Anterior cingulate cortex (tissue), 58 donors: ENCODE measurements around the gene TUBGCP6.

Experiments
- DNase-seq, 58 donors: peaks; one replicate each; lab custom pipeline; 2025; lab: John Stamatoyannopoulos, UW

The TUBGCP6 gene

GRCh38 chr22:50186761-50187523 is 57.9 kb downstream of the TUBGCP6 start:
- DNase-seq: no peak

GRCh38 chr22:50186181-50186714 is 58.6 kb downstream of the TUBGCP6 start:
- peak in 1 of 58 donors; percentile 67 for DNase-seq

- DNase-seq: peak in 57 of 58 donors; percentile 25 to 90 (median 83)
Measured at GRCh38 chr22:50185375-50186087, 59.3 kb downstream of the TUBGCP6 start, which contains the start of gene TRABD. Gene TRABD (plus strand): TSS chr22:50185913. CDS start chr22:50193061, 7,148 bp downstream.

GRCh38 chr22:50184902-50185374 is 59.9 kb downstream of the TUBGCP6 start:
- no peak for DNase-seq

GRCh38 chr22:50184004-50184901 is 60.6 kb downstream of the TUBGCP6 start:
- peak in 4 of 58 donors; percentile 26 to 55 (median 37) for DNase-seq

- no peak for DNase-seq
Measured at GRCh38 chr22:50183141-50183971, 61.5 kb downstream of the TUBGCP6 start.

- DNase-seq: peak in 1 of 58 donors; percentile 22
Measured at GRCh38 chr22:50182176-50183081, 62.4 kb downstream of the TUBGCP6 start.

- no peak for DNase-seq
Measured at GRCh38 chr22:50180727-50181521, 63.9 kb downstream of the TUBGCP6 start.

- no peak for DNase-seq
Measured at GRCh38 chr22:50179937-50180726, 64.7 kb downstream of the TUBGCP6 start.

GRCh38 chr22:50178871-50179869 is 65.7 kb downstream of the TUBGCP6 start:
- DNase-seq: no peak

- no peak for DNase-seq
Measured at GRCh38 chr22:50178471-50178864, 66.4 kb downstream of the TUBGCP6 start.

GRCh38 chr22:50177537-50178470 is 67.0 kb downstream of the TUBGCP6 start:
- DNase-seq: no peak

GRCh38 chr22:50176850-50177536 is 67.8 kb downstream of the TUBGCP6 start:
- DNase-seq: no peak
